Ectodermal cell (in vitro differentiated cells): ENCODE measurements around the gene CD3D. TPM values are rescaled to one million over a fixed set of nuclear protein-coding genes. Genes with fewer than 3 reads are reported as not detected.

ENCODE experiments used
- H3K27ac ChIP-seq: 2 replicates; pipeline ENCODE4 v1.7.0; 2013; ENCODE audit warnings: mild to moderate bottlenecking, low read depth, low read length; ENCODE audit not compliant: insufficient read depth, poor library complexity, severe bottlenecking
- H3K27me3 ChIP-seq: 2 replicates; pipeline ENCODE4 v1.7.0; 2013; ENCODE audit warnings: mild to moderate bottlenecking, low read length; ENCODE audit not compliant: insufficient read depth, control insufficient read depth, poor library complexity, severe bottlenecking
- H3K36me3 ChIP-seq: one replicate; pipeline ENCODE4 v1.7.0; 2013; ENCODE audit warnings: low read length; ENCODE audit not compliant: control insufficient read depth, insufficient read depth
- H3K4me1 ChIP-seq: one replicate; pipeline ENCODE4 v1.7.0; 2013; ENCODE audit warnings: low read length; ENCODE audit not compliant: control insufficient read depth, insufficient read depth
- H3K4me3 ChIP-seq: 2 replicates; pipeline ENCODE4 v1.7.0; 2013; ENCODE audit warnings: low read depth, low read length, control low read depth; ENCODE audit not compliant: insufficient read depth
- H3K9me3 ChIP-seq: 2 replicates; pipeline ENCODE4 v1.7.0; 2013; ENCODE audit warnings: mild to moderate bottlenecking, low read length, moderate library complexity; ENCODE audit not compliant: control insufficient read depth
- WGBS, 2 experiments: methylation state at CpG; one replicate each; pipeline ENCODE4 v1.1.7; 2013; ENCODE audit warnings: missing lambda C conversion rate in 2 of 2; 5-methylcytosine and 5-hydroxymethylcytosine counted together
- polyA plus RNA-seq, 4 experiments: library from polyadenylated mRNA; stranded (reverse); fragments of 50-300 nt; gene quantifications; one replicate each; pipeline ENCODE4 v1.2.3, GENCODE V29; 2013

The CD3D gene
- not detected for polyA plus RNA-seq (2013, experiment 1 of 4)
- not detected for polyA plus RNA-seq (2013, experiment 2 of 4)
- polyA plus RNA-seq (2013, experiment 3 of 4), result not detected
- polyA plus RNA-seq (2013, experiment 4 of 4), result not detected

- H3K27ac ChIP-seq, result no peak within 1 kb of the TSS
- WGBS, 2 experiments, result 85 to 86% methylated on average over 13 of the region's 13 CpGs
- H3K9me3 ChIP-seq, result no peaks in the 10 kb centered on the region
- no peaks in the 10 kb centered on the region for H3K4me1 ChIP-seq
- H3K27me3 ChIP-seq, result peaks cover 11% of the 10 kb centered on the region
- no peaks in the 10 kb centered on the region for H3K36me3 ChIP-seq
- H3K4me3 ChIP-seq, result no peak within 1 kb of the TSS
Measured at GRCh38 chr11:118342503-118343161, at the start of gene CD3D. TSS of gene CD3D (minus strand) at chr11:118342705. CDS start at chr11:118342607, 98 bp downstream.

- Histone ChIP-seq H3K4me3 (no peak overlapping the region), H3K27ac (no peak overlapping the region), H3K27me3 (no peaks in the 10 kb centered on the region), H3K4me1 (no peaks in the 10 kb centered on the region), H3K36me3 (peaks cover 50% of the 10 kb centered on the region), H3K9me3 (no peaks in the 10 kb centered on the region)
- WGBS, 2 experiments, result 95 to 100% methylated on average over 2 of the region's 3 CpGs
Measured at GRCh38 chr11:118383657-118384056, 41.2 kb upstream of the CD3D start.

GRCh38 chr11:118382954-118383353, 40.4 kb upstream of the CD3D start:
- H3K36me3 ChIP-seq, result peaks cover 50% of the 10 kb centered on the region
- no peak overlapping the region for H3K4me3 ChIP-seq
- H3K9me3 ChIP-seq, result no peaks in the 10 kb centered on the region
- no peaks in the 10 kb centered on the region for H3K27me3 ChIP-seq
- 95 to 96% methylated on average over 3 of the region's 3 CpGs for WGBS, 2 experiments
- no peak overlapping the region for H3K27ac ChIP-seq
- no peaks in the 10 kb centered on the region for H3K4me1 ChIP-seq

GRCh38 chr11:118380571-118380970, 38.1 kb upstream of the CD3D start:
- Histone ChIP-seq H3K36me3 (peaks cover 31% of the 10 kb centered on the region), H3K27ac (no peak overlapping the region)

GRCh38 chr11:118379497-118379896, 37.0 kb upstream of the CD3D start:
- H3K36me3 ChIP-seq, result peaks cover 22% of the 10 kb centered on the region
- H3K27me3 ChIP-seq, result no peaks in the 10 kb centered on the region
- 93 to 94% methylated on average over 3 to 4 of the region's 4 CpGs for WGBS, 2 experiments
- no peak overlapping the region for H3K4me3 ChIP-seq
- no peaks in the 10 kb centered on the region for H3K4me1 ChIP-seq
- no peak overlapping the region for H3K27ac ChIP-seq
- no peaks in the 10 kb centered on the region for H3K9me3 ChIP-seq

More at GRCh38 chr11:118380571-118380970, 38.1 kb upstream of the CD3D start:
- no peak overlapping the region for H3K4me3 ChIP-seq
- H3K27me3 ChIP-seq, result no peaks in the 10 kb centered on the region
- no peaks in the 10 kb centered on the region for H3K4me1 ChIP-seq
- H3K9me3 ChIP-seq, result no peaks in the 10 kb centered on the region

- H3K27me3 ChIP-seq, result no peaks in the 10 kb centered on the region
- peaks cover 25% of the 10 kb centered on the region for H3K36me3 ChIP-seq
- H3K9me3 ChIP-seq, result no peaks in the 10 kb centered on the region
- no peak overlapping the region for H3K4me3 ChIP-seq
- H3K27ac ChIP-seq, result no peak overlapping the region
- H3K4me1 ChIP-seq, result no peaks in the 10 kb centered on the region
Measured at GRCh38 chr11:118375978-118376377, 33.5 kb upstream of the CD3D start.

GRCh38 chr11:118374729-118375128, 32.2 kb upstream of the CD3D start:
- no peaks in the 10 kb centered on the region for H3K9me3 ChIP-seq
- H3K27me3 ChIP-seq, result no peaks in the 10 kb centered on the region
- WGBS, 2 experiments, result 90 to 92% methylated on average over 3 of the region's 3 CpGs
- H3K36me3 ChIP-seq, result peaks cover 24% of the 10 kb centered on the region
- no peaks in the 10 kb centered on the region for H3K4me1 ChIP-seq
- no peak overlapping the region for H3K4me3 ChIP-seq
- no peak overlapping the region for H3K27ac ChIP-seq

- no peaks in the 10 kb centered on the region for H3K27me3 ChIP-seq
- no peak overlapping the region for H3K27ac ChIP-seq
- H3K9me3 ChIP-seq, result no peaks in the 10 kb centered on the region
- H3K36me3 ChIP-seq, result peaks cover 15% of the 10 kb centered on the region
- WGBS, 2 experiments, result 94 to 97% methylated on average over 5 of the region's 5 CpGs
- no peak overlapping the region for H3K4me3 ChIP-seq
- no peaks in the 10 kb centered on the region for H3K4me1 ChIP-seq
Measured at GRCh38 chr11:118373871-118374270, 31.4 kb upstream of the CD3D start.

GRCh38 chr11:118373263-118373662, 30.8 kb upstream of the CD3D start:
- H3K27me3 ChIP-seq, result no peaks in the 10 kb centered on the region
- H3K36me3 ChIP-seq, result peaks cover 13% of the 10 kb centered on the region
- WGBS, 2 experiments, result 93 to 96% methylated on average over 2 of the region's 2 CpGs
- no peaks in the 10 kb centered on the region for H3K4me1 ChIP-seq
- H3K9me3 ChIP-seq, result no peaks in the 10 kb centered on the region
- H3K27ac ChIP-seq, result no peak overlapping the region
- H3K4me3 ChIP-seq, result no peak overlapping the region

- 87 to 97% methylated on average over 3 to 4 of the region's 4 CpGs for WGBS, 2 experiments
Measured at GRCh38 chr11:118370774-118371173, 28.3 kb upstream of the CD3D start.

More at GRCh38 chr11:118370774-118371173, 28.3 kb upstream of the CD3D start:
- H3K27me3 ChIP-seq, result no peaks in the 10 kb centered on the region
- H3K4me1 ChIP-seq, result no peaks in the 10 kb centered on the region
- H3K27ac ChIP-seq, result no peak overlapping the region
- no peak overlapping the region for H3K4me3 ChIP-seq
- no peaks in the 10 kb centered on the region for H3K9me3 ChIP-seq
- peaks cover 13% of the 10 kb centered on the region for H3K36me3 ChIP-seq
